ENCODE data around the gene ERBB4.

The ERBB4 gene

GRCh38 chr2:211404098-211404497 is 1134.5 kb downstream of the ERBB4 start:
- TF ChIP-seq CTCF (IDR thresholded peaks at IDR 0.05) = no peak

DNA sequence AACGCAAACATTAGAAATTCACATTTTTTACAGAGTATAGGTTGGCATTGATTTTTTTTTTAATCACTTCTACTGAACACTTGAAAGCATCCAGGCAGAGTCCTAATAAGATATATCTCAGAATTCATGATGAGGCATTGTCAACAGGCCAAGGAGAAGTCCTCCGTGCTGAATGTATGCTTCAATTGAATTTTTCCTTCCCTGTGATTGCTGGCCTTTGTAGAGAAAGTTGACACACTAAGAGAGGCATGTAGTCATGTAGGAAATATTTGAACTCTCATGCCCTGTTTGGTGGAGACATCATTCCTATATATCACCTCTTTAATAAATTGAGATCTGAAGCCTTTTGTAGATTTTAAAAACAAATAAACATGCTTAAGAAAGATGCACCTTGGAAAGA is 1137.3 kb downstream of the ERBB4 start:
- no peak for TF ChIP-seq CTCF (IDR thresholded peaks at IDR 0.05)

GRCh38 chr2:211397764-211398163 is 1140.8 kb downstream of the ERBB4 start:
- no peak for TF ChIP-seq CTCF (IDR thresholded peaks at IDR 0.05)

DNA sequence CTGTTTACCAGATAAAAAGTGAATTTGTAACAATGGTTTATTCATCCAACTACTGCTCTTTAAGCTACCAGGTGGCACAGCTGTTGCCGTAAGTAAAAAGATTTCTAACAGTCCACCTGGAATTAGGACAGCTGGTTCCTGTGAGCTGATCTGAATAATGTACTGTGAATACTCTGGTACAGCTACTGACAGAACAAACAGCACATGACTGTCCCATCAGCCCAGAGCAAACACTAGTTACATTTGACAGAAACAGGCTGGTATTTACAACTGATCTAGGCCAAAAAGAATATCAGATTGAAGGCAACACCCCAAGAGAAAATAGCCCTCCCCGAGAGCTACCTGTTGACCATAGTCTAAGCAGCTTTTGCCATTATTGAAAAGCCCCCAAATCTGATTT is 1141.8 kb downstream of the ERBB4 start:
- no peak for TF ChIP-seq CTCF (IDR thresholded peaks at IDR 0.05)

DNA sequence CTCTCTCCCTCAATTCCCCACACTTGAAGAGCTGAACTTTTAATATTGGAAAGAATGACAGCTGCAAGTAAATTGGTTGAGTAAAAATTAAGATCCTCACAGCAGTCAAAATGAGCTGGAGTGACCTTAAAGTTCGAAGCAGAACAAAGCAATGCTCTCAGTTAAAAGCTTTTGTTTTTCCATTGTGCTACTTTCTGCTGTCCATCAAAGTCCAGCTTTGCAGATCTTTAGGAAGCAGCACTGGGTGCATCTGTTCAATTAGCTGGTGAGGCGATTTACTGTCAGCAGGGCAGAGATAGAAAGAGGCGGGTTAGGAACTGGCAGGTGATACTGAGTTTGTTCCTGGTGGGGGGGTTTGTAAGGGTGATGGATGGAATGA is 1147.4 kb downstream of the ERBB4 start:
- TF ChIP-seq CTCF (IDR thresholded peaks at IDR 0.05) = no peak

DNA sequence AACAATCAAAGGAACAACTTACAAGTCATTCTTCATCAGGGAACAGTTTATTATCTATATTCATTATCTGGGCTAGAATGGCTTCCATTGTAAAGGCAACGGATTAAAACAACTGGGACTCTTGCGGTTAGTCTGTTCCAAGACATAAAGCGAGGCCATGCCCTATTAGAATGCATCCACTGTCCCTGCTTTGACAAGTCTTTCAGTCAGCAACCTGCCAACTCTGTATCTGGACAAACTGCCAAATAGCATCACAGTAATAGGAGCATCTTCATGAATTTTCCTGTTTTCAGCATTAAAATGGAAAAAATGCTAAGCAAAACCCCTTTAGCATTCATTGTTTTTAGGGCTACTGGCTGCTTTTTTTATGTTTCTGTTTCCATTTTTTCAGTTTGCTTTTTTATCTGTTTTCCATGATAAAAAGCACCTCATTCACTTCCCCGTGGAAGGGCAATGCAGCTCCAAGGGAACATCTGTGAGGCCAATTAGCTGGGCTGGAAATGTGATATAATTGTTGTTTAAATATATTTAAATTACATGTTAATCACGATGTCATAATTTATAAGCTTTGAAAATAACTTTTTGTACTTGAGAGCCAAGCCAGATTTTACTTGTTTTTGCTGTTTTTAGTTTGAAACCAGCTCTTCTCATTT is 1147.9 kb downstream of the ERBB4 start:
- TF ChIP-seq CTCF (IDR thresholded peaks at IDR 0.05) = no peak

GRCh38 chr2:211387734-211388133 is 1150.9 kb downstream of the ERBB4 start:
- TF ChIP-seq CTCF (IDR thresholded peaks at IDR 0.05) = no peak

GRCh38 chr2:211380041-211380440 is 1158.6 kb downstream of the ERBB4 start:
- TF ChIP-seq CTCF (IDR thresholded peaks at IDR 0.05) = no peak
